8988T (cell line): ENCODE data around the gene ZBTB22.
A peak's percentile ranks its signal among the peaks of the same experiment; 100 is the strongest.
"Not testable (repeated sequence)": the region's sequence is repeated elsewhere in the genome, so short reads cannot be mapped to it uniquely, and the experiment has no call there.

Experiments
- DNase-seq: peaks from one replicate; pipeline ENCODE4 v3.0.0; 2011

ZBTB22 gene

DNA sequence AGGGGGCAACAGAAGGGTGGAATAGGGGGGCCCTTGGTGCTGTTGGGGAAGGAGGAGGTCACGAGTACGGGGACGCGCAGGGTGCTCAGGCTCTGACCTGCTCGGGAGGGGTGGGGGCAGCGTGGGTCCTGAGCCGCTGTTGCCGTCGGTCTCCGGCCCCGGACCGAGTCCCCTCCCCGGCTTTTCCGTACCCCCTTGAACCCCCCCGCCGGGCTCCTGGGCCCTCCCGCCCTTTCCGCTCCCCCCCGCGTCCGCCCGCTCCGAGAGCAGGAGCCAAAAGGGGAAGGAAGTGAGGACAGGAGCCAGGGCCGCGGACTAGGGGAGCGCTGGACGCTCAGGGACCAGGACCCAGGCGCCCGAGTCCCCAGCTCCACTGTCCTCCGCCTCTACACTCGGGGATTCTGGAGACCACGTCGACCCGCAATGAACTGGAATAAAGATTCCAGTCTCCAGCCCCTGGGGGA, 18.7 kb downstream of the ZBTB22 start, which contains the start of gene RGL2:
RGL2 (minus strand) TSS at position 170 of the 464 bp plus-strand sequence. CDS start 332 bp downstream, outside the sequence.
- no peak for DNase-seq

DNA sequence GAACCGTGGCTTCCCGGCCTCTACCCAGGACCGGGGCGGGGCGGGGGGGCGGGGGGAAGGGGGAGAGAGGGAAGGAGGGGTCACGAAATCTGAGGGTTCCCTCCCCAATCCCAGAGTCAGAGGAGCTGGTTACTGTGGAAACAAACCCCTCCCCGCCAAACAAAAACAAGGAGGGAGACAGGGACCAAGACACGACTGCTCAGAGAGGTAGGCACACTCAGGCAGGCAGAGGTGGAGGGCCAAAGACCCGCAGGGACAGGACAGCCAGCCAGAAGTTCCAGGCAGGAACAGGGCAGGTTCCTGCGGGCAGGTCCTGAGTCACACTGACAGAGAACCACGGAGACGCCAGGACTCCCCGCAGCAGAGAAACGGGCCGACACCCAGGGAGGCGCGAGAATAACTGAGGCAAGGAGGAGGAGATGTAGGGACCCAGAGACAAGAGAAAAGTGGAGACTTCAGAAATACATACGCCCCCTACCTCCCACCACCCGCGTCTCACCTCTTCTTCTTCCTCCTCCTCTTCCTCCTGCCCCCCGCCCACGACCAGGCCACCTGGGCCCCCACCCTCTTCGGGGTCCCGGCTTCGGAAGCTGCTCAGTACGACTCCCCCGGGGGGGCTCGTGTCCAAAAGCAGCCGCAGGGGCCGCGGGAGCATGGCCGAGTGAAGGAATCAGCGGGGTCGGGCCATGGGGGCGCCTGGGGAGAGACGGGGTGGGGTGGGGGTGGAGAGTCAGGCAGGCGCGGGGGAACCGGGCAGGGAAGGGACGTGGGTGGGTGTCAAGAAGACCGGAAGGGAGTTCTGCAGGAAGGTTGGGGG, 19.4 kb downstream of the ZBTB22 start:
- no peak for DNase-seq

DNA sequence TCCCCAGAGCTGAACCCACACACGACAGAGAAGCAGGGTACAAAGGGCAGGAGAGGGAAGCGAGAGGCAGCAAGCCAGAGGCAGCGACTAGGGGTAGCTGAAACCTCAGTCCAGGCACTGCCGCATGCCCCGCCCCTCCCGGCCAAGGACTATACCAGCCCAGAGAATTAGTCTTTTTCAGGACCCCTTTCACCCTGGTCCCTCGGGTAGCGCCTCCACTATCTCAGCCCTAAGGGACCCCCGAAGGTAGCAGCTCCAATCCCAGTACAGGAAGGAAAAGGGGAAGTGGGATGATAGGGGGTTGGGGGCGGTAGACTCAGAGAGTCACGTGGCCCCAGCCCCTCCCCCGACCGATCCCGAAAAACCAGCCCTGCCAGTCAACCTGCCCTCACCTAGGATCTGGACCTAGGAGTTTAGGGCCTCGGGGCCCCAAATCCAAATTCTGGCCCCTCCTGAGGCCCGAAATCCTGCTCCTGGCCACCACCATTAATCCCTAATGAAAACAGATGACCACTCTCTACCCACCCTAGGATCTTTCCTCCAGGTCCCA, 20.1 kb downstream of the ZBTB22 start:
- no peak for DNase-seq

DNA sequence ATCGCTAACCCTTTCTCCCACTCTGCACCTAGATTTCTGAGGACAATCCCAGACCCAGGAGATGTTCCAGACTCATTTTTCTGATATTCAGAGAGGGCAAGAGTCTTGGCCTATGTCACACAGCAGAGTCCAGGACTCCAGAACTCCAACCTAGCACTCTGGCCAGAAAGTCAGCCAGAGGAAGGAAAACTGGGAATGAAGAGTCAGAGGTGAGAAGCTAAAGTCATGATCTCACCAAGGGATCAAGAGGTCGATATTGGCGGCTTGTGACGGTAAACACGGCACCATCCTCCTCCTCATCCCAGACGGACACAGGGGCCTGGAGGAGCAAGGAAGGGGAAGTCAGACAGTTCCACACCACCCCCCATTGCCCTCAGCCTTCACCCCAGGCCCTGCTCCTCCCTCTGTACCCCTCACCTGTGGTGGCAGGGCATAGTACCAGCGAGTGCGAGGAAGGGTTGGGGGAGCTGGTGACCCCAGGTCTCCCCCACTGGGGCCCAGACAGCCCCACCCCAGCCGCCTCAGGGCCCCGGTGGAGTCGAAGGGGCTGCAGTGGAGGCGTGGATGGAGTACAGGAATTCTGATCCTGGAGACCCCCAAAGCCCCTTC, 20.6 kb downstream of the ZBTB22 start:
- DNase-seq = no peak

DNA sequence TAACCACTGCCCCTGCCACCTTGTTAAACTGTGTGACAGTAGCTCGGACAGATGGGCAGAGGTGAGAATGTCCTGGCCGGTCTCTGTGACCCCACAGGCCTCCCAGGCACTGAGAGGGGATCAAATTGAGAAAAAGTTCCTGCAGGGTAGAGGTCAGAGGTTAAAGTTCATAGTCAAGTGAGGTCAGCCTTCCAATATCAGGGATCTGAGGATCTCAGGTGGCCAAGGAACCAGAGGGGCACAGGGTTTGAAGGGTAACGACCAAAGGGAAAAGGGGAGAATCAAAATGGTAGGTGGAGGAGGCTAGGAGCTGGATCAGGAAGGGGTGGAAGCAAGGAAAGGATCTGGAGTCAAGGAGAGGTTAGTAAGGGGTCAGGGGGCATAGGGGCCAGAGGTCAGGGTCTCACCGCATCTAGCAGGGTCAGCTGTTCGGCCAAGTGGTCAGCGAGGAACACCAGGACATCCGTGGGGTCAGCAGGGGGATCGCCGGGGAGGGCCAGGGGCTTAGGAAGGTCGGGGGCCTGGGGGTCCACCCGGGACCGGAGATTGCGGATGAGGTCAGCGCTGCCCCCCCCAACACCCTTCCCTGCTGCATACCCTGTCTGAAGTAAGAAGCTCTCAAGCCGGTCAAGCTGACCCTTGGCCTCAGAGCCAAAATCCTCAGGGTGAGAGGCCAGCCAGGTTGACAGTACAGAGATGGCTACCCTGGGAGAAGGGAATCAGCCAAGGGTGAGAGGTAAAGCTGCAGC, 21.7 kb downstream of the ZBTB22 start:
- no peak for DNase-seq

DNA sequence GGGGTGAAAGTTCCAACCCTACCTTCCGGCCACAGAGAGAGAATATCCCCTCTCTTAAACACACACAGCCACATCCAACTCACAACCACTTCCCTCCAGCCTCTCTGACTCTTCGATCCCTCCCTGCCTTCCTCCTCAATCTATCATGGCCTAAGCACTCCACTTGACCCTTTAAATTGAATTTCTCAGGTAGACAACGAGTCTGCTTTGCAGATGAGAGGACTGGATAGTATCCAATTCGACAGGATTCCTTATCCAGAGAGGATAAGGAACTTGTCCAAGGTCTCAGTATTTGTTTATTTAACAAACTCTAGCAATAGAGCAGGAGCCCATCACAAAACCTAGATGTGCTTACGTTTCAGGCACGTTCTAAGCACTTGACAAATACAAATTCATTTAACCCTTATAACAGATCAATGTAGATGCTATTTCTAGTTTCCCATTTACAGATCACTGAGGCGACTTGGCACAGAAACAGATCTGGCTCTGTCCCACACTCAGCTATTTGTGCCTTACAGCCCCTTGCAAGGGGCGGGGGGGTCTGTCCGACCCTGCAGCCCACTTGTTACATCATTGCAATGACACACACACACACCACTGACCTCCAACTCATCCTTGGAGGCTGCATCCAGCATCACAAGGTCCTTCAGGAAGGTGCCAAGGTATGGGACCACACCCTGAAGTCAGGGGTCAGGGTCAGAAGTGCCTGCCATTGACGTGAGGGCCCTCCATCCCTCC, 23.3 kb downstream of the ZBTB22 start:
- no peak for DNase-seq

DNA sequence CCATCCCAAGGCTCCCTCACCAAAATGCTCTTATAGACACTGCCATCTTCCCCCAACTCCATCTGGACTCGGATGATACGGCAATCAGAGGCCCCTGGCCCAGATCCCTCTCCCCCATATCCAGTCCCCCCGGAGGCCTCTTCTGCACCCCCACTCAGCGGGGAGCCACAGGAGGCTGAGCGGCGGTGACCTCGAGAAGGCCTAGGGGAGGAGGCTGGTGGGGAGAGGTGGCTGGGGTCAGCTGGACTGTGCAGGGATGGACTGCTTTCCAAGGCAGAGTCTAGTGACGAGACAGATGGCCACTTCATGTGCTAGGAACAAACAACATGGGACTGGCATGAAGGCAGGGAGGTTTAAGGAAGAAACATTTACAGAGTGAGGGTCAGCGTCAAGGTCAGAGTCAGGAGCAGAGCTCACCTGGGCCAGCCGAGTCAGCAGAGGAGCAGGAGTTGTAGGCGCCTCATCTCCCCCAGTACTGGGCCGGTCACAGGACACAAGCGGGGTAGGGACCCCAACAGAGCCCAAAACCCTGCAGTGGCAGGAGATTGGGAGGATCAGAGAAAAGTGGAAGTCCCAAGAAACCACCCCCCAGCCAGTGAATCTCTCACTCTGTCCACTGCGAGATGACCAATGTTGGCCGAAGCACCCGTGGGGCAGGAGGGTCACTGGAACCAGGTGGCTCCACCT, 24.4 kb downstream of the ZBTB22 start:
- no peak for DNase-seq

DNA sequence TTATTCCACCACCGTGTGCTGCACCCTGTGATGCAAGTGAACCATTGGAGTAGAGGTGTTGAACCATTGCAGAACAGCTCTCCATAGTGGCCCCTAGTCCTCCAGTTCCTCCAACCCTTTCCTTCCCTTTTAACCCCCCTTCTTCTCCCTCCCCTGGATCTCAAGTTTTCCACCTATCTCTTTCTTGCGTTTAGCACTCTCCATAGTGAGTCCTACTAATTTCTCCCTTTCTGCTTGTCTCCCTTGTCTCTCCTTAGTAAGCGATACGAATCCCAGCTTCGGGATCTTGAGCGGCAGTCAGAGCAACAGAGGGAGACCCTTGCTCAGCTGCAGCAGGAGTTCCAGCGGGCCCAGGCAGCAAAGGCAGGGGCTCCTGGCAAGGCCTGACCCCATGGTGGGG, 27.1 kb downstream of the ZBTB22 start:
- no peak for DNase-seq

DNA sequence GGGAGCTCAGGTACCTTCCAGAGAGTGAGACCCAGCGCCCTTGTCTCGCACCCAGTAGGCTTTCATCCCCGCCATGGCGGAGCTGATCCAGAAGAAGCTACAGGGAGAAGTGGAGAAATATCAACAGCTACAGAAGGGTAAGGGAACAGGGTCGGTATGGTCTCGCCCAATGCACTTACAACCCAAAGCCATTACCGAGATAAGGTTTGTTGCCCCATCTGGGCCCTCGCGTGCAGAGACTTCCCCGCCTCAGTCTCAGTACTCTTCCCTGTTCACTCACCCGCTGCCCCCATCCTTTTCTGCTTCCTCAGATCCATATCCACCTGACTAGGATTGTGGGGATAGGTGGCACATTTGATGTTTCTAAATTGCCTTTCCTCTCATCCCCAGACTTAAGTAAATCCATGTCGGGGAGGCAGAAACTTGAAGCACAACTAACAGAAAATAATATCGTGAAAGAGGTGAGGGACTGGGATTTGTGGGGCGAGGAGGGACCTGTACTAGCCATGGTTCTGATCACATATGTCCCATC, 27.7 kb downstream of the ZBTB22 start:
- no peak for DNase-seq

DNA sequence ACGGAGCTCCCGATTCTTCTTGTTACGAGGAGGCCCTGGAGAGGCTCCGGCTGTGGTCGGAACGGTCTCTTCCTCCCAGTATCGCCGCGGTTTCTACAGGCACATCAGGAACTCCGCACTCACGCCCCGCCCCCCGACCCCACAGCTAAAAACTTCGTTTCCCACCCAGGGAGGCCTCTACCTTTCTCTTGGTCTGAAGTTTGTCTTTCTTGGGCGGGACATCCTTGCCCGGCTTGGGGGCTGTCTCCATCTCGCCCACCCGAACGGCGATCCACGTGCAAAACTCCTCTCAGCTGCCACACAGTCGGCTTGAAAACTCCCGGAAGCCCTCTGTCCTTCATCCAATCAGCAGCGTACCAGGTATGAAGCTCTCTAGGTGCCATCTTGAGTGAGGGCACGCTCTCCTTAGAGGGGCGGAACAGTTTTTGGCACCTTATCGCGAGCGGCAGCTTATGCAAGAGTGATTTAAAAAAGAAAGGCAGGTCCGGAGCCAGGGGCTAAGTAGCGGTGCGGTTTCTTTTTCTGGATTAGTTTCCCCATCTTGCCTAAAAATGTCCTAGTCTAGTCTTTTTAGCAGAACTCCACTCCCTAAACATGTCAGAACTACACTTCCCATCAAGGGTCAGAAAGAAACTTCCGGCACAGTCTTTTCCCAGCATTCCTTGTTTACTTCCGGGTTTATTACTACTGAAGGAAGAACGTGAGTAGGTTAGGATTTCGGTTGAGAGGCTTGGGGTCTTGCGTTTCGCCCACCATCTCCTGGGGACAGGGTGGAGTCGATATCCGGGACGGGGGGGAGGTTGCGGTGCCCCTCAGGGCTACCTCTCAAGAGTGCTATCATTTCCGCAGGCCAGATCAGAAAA, 28.4 kb downstream of the ZBTB22 start, which contains the start of the genes PFDN6 and WDR46:
PFDN6 (plus strand) TSS at position 681 of the 863 bp plus-strand sequence. CDS start 256 bp downstream, outside the sequence.
WDR46 (minus strand) TSS at position 319 of the 863 bp plus-strand sequence; CDS start at position 250, 69 bp downstream.
- DNase-seq = peak; percentile 77

DNA sequence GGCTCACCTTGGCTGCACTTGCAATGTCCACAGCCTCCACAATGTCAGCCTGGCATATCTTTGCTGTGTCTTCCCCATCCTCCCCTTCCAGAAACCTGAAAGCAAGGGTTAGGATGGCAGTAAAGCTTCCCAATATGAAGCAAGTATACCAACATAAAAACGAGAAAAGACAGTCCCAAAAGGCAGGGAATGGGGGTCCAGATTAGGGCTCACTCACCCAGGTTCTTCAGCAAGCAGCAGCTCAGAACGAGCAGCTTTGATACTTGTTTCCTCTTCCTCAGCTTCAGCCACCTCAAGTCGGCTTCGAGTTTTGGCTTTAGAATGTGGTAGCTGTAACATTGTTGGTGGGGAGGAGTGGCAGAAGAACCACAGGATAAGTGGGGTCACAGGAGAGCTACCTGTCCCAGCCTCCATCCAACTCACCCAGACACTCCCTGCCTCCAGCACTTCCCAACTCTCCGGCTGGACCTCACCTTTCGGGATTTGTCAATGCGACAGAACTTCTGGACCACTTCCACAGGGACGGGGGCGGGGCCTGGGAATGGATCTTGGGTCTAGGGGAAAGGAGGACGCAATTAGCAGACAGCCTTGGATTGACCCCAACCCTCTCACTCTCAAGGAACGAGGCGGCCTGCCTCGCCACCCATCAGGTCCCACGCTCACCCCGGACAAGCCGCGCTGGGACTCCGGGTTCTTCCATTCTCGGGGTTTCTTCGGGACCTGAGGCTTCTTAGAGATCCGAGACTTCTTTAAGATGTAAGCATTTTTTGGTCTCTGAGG, 29.2 kb downstream of the ZBTB22 start:
- no peak for DNase-seq

DNA sequence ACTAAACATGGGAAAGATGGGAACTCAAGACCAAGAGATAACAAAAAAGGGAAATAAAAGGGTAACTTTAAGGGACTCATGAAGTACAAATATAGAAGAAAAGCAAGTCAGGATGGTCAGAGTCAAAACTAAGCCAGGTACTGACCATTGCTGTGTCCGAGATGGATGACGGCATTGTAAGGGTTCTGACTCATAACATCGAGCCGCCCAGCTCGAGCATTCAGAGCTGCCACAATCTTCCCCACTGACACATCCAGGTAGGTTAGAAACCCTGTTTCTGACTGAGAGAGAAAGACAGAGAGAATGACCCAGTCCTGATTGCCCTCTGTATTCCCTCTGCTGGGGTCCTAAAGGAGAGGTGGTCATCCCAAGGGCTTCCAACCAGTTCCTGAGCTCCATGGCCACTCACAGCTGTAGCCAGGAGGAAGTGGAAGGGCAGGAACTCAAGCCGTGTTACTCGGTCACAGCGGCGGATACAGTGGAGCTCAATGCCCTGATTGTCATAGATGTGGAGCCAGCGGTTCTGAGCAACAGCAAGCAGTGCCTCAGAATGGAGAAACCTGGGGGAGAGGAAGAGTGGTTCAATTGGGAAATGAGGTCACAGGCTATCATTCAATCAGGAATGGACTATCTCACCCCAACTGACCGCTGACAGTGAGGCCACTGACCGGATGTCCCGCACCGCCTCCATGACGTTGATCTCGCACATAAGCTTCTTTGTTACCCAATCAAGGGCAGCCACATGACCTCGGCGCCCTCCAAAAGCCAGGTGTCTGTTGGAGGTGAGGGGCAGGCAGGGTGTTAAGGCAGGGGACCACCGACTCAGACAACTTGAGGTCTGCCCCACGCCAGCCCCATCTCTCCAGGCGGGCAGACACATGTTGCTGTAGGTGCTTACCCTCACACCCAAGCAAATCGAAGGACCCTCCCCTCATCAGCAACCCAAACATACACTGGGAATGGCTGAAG, 30.3 kb downstream of the ZBTB22 start:
- DNase-seq = no peak

DNA sequence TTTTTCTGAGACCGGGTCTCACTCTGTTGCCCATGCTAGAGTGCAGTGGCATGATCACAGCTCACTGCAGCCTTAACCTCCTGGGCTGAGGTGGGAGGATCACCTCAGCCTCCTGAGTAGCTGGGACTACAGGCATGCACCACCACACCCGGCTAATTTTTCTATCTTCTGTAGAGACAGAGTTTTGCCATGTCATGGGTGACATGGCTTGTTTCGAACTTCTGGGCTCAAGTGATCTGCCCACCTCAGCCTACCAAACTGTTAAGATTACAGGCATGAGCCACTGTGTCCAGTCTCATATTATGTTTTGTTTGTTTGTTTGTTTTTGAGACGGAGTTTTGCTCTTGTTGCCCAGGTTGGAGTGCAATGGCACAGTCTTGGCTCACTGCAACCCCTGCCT, 32.3 kb downstream of the ZBTB22 start:
- not testable (repeated sequence) for DNase-seq

DNA sequence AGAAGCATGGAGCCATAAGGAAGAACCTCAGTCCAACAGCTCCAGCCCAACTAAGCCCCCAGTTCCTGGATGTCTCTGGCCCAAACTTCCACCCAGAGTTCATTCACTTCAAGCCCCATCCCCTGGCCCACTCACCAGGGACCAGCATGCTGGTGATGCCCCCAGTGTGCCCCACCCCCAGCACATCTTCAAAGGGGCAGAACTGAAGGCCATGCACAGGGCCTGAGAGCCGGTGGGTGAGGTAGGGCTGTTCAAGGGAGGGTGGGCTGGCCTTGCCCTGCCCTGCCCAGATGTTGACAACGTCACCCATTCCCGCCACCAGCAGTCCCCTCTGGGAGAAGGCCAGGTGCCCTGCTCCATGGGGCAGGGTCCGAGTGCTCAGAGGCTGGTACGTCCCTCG, 37.0 kb downstream of the ZBTB22 start:
- no peak for DNase-seq

DNA sequence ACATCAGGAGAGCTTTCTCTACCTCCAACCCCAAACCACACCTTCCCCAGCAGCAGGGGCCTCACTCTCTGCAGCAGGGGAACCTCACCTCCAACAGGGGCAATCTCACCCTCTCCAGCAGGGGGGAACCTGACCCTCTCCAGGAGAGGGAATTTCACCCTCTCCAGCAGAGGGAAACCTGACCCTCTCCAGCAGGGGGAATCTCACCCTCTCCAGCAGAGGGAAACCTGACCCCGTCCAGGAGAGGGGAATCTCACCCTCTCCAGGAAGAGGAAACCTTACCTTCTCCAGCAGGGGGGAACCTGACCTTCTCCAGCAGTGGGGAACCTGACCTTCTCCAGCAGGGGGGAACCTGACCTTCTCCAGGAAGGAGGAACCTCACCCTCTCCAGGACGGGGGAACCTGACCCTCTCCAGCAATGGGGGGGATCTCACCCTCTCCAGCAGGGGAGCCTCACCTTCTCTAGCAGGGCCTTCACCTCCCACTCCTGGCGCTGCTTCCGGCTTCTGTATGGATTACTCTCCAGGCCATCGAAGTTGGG, 37.5 kb downstream of the ZBTB22 start:
- DNase-seq = peak; percentile 79

DNA sequence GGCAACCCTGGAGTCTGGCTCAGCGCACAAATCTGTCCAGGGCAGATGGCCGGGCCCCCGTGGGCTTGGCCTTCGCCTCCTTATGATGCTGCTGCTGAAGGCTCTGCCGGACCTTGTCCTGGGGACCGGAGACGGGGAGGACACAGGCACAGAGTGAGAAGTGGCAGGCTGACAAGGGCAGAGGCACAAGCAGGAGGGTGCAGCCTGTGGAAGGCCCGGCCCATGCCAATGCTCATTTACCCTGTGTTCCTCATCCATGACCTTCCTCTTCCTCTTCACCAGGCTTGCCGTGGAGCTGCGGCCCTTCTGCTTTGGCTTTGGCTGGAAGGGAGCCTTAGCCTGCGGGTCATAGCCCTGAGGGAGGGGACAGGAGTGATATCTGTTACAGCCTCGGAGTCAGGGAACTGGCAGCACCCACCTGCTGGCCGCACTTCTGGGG, 38.3 kb downstream of the ZBTB22 start:
- DNase-seq = no peak

DNA sequence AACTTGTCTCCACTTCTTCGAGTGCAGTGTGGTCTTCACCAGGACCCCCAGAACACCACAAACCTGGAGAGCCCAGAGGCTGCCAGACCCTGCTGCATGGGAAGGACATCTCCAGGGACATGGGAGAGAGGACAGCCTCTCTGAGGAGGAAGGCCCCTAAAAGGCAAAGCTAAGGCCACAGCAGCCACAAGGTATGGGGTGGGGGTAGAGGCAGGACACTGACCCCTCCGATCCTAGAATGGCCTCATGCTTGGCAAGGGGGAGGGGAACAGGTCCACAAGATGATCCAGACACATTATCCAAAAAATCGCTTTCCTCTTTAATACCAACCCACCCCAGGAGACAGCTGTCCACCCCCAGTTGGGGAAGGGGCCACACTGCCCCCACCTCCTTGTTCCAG, 38.7 kb downstream of the ZBTB22 start:
- no peak for DNase-seq

DNA sequence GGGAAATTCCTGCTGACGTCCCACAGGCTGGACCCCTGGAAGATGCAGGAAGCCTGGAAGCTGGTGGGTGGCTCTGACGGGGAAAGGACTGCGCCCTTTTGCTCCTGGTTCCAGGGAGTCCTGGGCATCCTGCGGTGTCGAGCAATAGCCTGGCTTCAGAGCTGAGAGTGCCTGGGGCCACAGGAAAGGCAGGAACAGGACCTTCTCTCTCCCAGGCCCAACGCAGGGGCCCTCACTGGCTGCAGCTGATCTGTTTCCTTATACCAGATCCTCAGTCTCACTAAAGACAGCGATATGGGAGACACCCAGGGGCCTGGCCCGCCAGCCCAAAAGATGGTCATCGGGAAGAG, 39.2 kb downstream of the ZBTB22 start:
- DNase-seq = no peak
